Lower lobe of right lung (tissue), 2 donors: ENCODE data around the gene AQP11. TPM values are rescaled to one million over a fixed set of nuclear protein-coding genes. Genes with fewer than 3 reads are reported as not detected.

ENCODE experiments used
- ATAC-seq, 2 donors: fragments of 200-7000 bp; cut with Tn5 transposase; one replicate each; pipeline ENCODE4 v1.9.1; 2020 to 2022; ENCODE audit warnings: mild to moderate bottlenecking in 2 of 2, moderate library complexity in 2 of 2
- DNase-seq: peaks from one replicate; pipeline ENCODE4 v3.0.0-alpha.2; 2020
- H3K27ac ChIP-seq: fragments of 200-600 bp; one replicate; pipeline ENCODE4 v1.8.0; 2022
- H3K27me3 ChIP-seq: fragments of 200-600 bp; one replicate; pipeline ENCODE4 v1.8.0; 2022; ENCODE audit warnings: low read depth
- H3K36me3 ChIP-seq: fragments of 200-600 bp; one replicate; pipeline ENCODE4 v1.8.0; 2022; ENCODE audit warnings: mild to moderate bottlenecking
- H3K4me1 ChIP-seq: fragments of 200-600 bp; one replicate; pipeline ENCODE4 v1.8.0; 2022
- H3K4me3 ChIP-seq: fragments of 200-600 bp; one replicate; pipeline ENCODE4 v1.8.0; 2022; ENCODE audit warnings: mild to moderate bottlenecking
- H3K9me3 ChIP-seq: fragments of 200-600 bp; one replicate; pipeline ENCODE4 v1.8.0; 2022
- intact Hi-C: fragments of 100-400 bp; cut with DNase I; formaldehyde crosslinking; loops from one replicate; pipeline ENCODE4 v1.11.0; 2022
- total RNA-seq: library from RNA; stranded (reverse); fragmentation: NEBNext Ultra II Directional; extraction: Animal tissue kit (Norgen Biotek cat#: 25700); gene quantifications from one replicate; pipeline ENCODE4 v1.2.1, GENCODE V29; 2021
- TF ChIP-seq, protein P1 (sequence below): fragments of 200-600 bp; IDR thresholded peaks from one replicate; pipeline ENCODE4 v1.8.0; 2022; ENCODE audit warnings: antibody characterized with exemption, mild to moderate bottlenecking
- donor health status: DM: no; HTN: yes; CAD: no; lungs with severe emphysema.

AQP11 gene
- total RNA-seq, 1 donor from 2014 or later, result 0.18 TPM

DNA sequence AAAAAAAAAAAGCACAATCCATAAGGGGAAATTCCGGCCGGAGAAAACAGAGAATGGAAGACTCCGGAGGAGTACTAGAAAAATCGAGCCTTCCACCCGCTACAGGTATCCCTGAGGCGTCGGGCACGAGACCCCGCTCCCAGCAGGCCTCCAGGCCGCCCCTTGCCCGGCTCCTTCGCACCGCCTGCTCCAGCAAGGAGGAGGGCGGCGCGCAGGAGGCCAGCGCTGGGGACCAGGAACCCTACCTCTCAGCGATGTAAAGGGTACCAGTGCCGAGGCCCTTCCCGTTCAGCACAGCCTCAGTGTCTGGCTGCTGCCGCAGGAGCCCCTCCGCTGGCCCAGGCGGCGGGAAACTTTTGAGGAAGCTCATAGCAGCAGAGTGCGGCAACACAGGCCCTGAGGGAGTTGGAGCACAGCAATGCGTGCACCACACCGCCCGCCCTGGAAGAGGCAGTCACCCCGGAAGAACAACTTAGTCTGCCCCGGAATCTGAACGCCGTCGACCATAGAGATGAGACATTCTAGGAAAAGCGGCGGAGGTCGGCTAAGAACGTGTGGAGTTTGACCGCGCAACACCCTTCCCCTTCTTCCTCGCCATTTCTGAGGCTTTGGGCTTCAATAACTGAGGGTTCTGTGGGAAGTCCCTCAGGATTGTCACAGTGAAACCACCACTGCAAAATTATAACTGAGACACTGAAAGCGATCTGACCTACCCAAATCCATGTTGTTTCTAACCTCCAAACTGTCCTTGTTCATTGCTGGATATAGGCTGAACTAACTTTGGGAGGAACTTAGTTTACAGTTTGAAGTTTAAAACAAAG is 47.8 kb downstream of the AQP11 start, which contains the start of gene CLNS1A:
CLNS1A (minus strand) TSS at position 450 of the 821 bp plus-strand sequence; CDS start at position 370, 80 bp downstream.
- intact Hi-C loops, result no loop called here
- TF ChIP-seq, protein P1, sequence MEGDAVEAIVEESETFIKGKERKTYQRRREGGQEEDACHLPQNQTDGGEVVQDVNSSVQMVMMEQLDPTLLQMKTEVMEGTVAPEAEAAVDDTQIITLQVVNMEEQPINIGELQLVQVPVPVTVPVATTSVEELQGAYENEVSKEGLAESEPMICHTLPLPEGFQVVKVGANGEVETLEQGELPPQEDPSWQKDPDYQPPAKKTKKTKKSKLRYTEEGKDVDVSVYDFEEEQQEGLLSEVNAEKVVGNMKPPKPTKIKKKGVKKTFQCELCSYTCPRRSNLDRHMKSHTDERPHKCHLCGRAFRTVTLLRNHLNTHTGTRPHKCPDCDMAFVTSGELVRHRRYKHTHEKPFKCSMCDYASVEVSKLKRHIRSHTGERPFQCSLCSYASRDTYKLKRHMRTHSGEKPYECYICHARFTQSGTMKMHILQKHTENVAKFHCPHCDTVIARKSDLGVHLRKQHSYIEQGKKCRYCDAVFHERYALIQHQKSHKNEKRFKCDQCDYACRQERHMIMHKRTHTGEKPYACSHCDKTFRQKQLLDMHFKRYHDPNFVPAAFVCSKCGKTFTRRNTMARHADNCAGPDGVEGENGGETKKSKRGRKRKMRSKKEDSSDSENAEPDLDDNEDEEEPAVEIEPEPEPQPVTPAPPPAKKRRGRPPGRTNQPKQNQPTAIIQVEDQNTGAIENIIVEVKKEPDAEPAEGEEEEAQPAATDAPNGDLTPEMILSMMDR, result peak; percentile 22
- Histone ChIP-seq H3K36me3 (no peaks in the 10 kb centered on the region), H3K27ac (peak within 1 kb of the TSS; percentile 76), H3K27me3 (no peaks in the 10 kb centered on the region), H3K9me3 (no peaks in the 10 kb centered on the region), H3K4me3 (peak within 1 kb of the TSS; percentile 86), H3K4me1 (peaks cover 27% of the 10 kb centered on the region)
- peak; percentile 89 for DNase-seq
- peak; percentile 98 to 99 for ATAC-seq

DNA sequence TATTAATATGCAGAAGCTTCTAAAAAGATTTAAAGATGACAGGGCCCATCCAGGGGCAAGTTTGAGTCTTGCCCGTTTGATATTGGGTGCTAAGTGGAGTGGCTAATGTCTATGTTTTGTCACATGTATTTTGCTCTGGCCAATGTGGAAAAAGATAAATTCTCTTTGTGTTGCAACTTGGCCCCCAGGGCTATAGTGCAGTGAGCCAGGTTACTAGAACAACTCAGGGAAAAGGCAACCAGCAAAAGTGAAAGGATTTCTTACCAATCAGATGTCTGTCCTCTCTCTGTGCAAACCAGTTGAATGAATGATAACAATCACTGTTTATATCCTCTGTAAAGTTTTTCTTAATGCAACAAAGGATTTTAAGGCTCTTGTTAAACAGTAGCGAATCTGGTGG is 52.5 kb downstream of the AQP11 start:
- Histone ChIP-seq H3K36me3 (no peaks in the 10 kb centered on the region), H3K4me3 (no peak overlapping the region), H3K27ac (no peak overlapping the region), H3K4me1 (no peaks in the 10 kb centered on the region), H3K9me3 (no peaks in the 10 kb centered on the region), H3K27me3 (no peaks in the 10 kb centered on the region)
- no peak for ATAC-seq
- intact Hi-C loops, result no loop called here
- TF ChIP-seq, protein P1, result no peak
- no peak for DNase-seq

DNA sequence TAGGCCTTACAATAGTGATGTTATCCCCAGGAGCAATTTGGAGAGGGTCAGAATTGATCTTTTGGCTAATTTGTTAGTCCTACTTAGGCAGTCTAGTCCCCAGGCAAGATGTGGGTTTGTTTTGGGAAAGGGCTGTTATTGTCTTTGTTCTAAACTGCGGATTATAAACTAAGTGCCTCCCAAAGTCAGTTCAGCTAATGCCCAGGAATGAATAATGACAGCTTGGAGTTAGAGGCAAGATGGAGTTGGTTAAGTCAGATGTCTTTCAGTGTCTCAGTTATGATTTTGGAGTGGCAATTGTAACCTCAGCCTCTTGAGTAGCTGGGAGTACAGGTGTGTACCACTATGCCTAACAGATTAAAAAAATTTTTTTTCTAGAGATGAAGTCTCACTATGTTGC is 55.1 kb downstream of the AQP11 start:
- TF ChIP-seq, protein P1, result no peak
- H3K36me3 ChIP-seq, result no peaks in the 10 kb centered on the region
- H3K9me3 ChIP-seq, result no peaks in the 10 kb centered on the region
- DNase-seq (no peak), ATAC-seq (no peak)
- intact Hi-C loops, result no loop called here
- H3K27me3 ChIP-seq, result no peaks in the 10 kb centered on the region
- H3K4me3 ChIP-seq, result no peak overlapping the region
- no peaks in the 10 kb centered on the region for H3K4me1 ChIP-seq
- H3K27ac ChIP-seq, result no peak overlapping the region

DNA sequence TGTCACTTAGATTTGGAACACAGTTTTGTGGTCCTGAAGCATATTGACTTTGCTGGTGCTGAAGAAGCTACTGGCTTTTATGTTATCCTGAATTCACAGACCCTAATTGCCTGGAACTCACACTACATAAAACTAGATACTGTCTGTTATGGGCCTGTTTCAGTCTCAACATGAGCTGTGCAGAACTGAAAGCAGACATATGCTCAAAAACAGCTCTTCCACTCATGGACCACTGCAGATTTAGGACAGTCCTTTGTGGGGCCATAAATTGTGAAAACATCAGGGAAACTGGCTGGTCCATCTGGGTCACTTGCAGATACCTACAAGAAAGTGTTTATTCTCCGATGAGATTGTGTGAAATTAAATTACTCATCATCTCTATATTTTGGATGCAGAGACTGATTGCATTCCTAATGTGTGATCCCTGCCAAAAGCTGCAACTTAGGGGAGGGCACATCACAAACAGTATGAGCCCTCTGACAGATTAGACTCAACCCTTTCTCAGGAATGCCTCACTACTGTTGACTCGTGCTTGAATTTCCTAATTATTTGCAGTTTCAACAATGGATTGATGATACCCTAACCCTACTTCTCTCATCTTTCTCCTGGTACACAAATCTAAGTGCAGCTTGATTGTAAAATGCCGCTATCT is 58.0 kb downstream of the AQP11 start:
- Histone ChIP-seq H3K27me3 (no peaks in the 10 kb centered on the region), H3K36me3 (no peaks in the 10 kb centered on the region), H3K4me3 (no peak overlapping the region), H3K4me1 (no peaks in the 10 kb centered on the region), H3K27ac (no peak overlapping the region), H3K9me3 (no peaks in the 10 kb centered on the region)
- intact Hi-C loops, result no loop called here
- no peak for DNase-seq
- TF ChIP-seq, protein P1, result no peak
- ATAC-seq, result no peak

DNA sequence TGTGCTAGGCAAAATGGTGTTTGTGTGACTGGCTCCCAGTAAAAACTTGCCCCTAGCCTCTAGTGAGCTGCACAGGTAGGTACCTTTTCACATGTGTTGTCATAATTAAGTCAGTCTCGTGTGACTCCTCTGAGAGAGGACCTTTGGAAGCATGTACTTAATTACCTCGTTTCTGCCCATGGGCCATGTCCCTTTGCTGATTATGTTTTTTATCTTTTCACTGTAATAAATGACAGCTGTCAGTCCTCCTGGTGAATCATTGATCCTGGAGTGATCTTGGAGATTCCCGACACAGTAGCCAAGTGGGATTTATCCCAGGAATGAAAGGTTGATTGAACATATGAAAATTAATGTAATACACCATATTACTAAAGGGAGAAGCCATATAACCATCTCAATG is 60.4 kb downstream of the AQP11 start:
- ATAC-seq (no peak), DNase-seq (no peak)
- Histone ChIP-seq H3K4me3 (no peak overlapping the region), H3K36me3 (no peaks in the 10 kb centered on the region), H3K9me3 (no peaks in the 10 kb centered on the region), H3K4me1 (no peaks in the 10 kb centered on the region), H3K27me3 (no peaks in the 10 kb centered on the region), H3K27ac (no peak overlapping the region)
- TF ChIP-seq, protein P1, result no peak
- intact Hi-C loops, result no loop called here
